A172 (cell line): ENCODE results near the gene ESRRA. TPM values are rescaled to one million over a fixed set of nuclear protein-coding genes. Genes with fewer than 3 reads are reported as not detected.

ENCODE experiments used
- total RNA-seq: library from RNA; depleted of rRNA; stranded (reverse); fragments of >200 nt; shearing (Covaris generic); gene quantifications from 2 replicates; pipeline ENCODE4 v1.2.3, GENCODE V29; 2014; rRNA removed

The ESRRA gene
- total RNA-seq, 1 experiment from 2014 or later, result 30.4 TPM

Other genes with a start within 250 kb of the ESRRA start
- 2.9 and 6.3 TPM in 2 replicates for gene MACROD1, start 139.4 kb upstream of the ESRRA start, total RNA-seq
- 424 and 474 TPM in 2 replicates for gene STIP1, start 119.4 kb upstream of the ESRRA start, total RNA-seq
- gene FERMT3, start 98.8 kb upstream of the ESRRA start, total RNA-seq, result 15.1 and 18.7 TPM in 2 replicates
- 33.8 and 47.3 TPM in 2 replicates for gene TRPT1, start 79.3 kb upstream of the ESRRA start, total RNA-seq
- 49.3 and 71.5 TPM in 2 replicates for gene NUDT22, start 79.2 kb upstream of the ESRRA start, total RNA-seq
- gene DNAJC4, start 75.0 kb upstream of the ESRRA start, total RNA-seq, result 3.0 and 12.0 TPM in 2 replicates
- gene VEGFB, start 70.9 kb upstream of the ESRRA start, total RNA-seq, result 24.4 and 33.0 TPM in 2 replicates
- 40.5 and 55.9 TPM in 2 replicates for gene FKBP2, start 64.4 kb upstream of the ESRRA start, total RNA-seq
- 455 and 478 TPM in 2 replicates for gene PPP1R14B, start 58.6 kb upstream of the ESRRA start, total RNA-seq
- gene PLCB3, start 54.0 kb upstream of the ESRRA start, total RNA-seq, result 51.0 and 64.8 TPM in 2 replicates
- 219 TPM in 2 replicates for gene BAD, start 20.9 kb upstream of the ESRRA start, total RNA-seq
- 52.1 and 60.8 TPM in 2 replicates for gene GPR137, start 19.7 kb upstream of the ESRRA start, total RNA-seq
- gene KCNK4, start 14.2 kb upstream of the ESRRA start, total RNA-seq, result 0.07 TPM in 1 of 2 replicates, not detected in the other
- gene CATSPERZ, start 5.2 kb upstream of the ESRRA start, total RNA-seq, result not detected in 2 replicates
- gene TRMT112, start 12.0 kb downstream of the ESRRA start, total RNA-seq, result 454 and 683 TPM in 2 replicates
- 300 and 344 TPM in 2 replicates for gene PRDX5, start 12.6 kb downstream of the ESRRA start, total RNA-seq
- gene CCDC88B, start 34.7 kb downstream of the ESRRA start, total RNA-seq, result 6.6 and 6.9 TPM in 2 replicates
- 77.4 and 78.2 TPM in 2 replicates for gene RPS6KA4, start 53.6 kb downstream of the ESRRA start, total RNA-seq